ENCODE results near the gene TREX2. TPM values are rescaled to one million over a fixed set of nuclear protein-coding genes. Genes with fewer than 3 reads are reported as not detected.

Gene TREX2
- total and polyA plus RNA-seq, 10 of the 15 experiments (the other 5 are each of a cell fraction or from before 2014, with no cell fraction given): 0.09 to 0.97 (median 0.60) TPM; not detected in 3

DNA sequence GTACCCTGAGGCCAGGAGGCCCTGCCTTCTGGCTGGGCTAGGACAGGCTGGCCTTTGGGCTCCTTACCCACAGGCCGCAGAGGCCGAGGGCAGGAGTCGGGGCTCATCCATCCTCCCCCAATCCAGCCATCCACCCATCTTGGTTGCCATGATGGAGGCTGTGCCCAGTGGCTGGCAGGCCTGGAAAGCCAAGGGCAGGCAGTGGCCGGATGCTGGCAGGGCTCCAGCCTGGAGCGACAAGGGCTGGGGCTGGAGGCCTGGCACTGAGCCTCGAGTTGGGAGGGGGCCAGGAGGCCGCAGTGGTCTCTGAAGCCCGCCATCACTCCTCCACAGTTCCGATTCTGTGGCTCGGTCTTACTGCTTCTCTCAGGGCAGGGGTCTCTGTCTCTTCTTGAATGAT is 40.3 kb upstream of the TREX2 start:
- Histone ChIP-seq H3K79me2 (ENCODE audit: control insufficient read depth, insufficient read depth, low read length) (no peaks in the 10 kb centered on the region), H3K4me3 (no peak overlapping the region), H2AFZ (ENCODE audit: control insufficient read depth, low read depth, low read length) (no peak overlapping the region), H3K27me3 (replicated peaks in 1 of 2; ENCODE audit: control insufficient read depth in 2 of 2, insufficient read depth in 2 of 2, low read length in 1 of 2) (no peaks in the 10 kb centered on the region), H3K36me3 (ENCODE audit: control insufficient read depth in 2 of 2, insufficient read depth in 2 of 2, low read length in 1 of 2) (no peaks in the 10 kb centered on the region), H4K20me1 (ENCODE audit: control insufficient read depth, insufficient read depth) (no peaks in the 10 kb centered on the region), H3K9ac (ENCODE audit: control insufficient read depth, insufficient read depth, low read length) (no peak overlapping the region), H3K27ac (ENCODE audit: control insufficient read depth, insufficient read depth) (no peak overlapping the region), H3K9me3 (replicated peaks; ENCODE audit: control insufficient read depth, insufficient read depth, low read length) (no peaks in the 10 kb centered on the region), H3K4me2 (ENCODE audit: control insufficient read depth, insufficient read depth) (no peak overlapping the region), H3K4me1 (ENCODE audit: control insufficient read depth, insufficient read depth, low read length) (no peaks in the 10 kb centered on the region)
- ChIA-PET POLR2A (no interaction called here), SMC1A (ENCODE audit: uncharacterized antibody, unreplicated experiment) (no interaction called here), CTCF (no interaction called here), RAD21 (ENCODE audit: unreplicated experiment) (no interaction called here)
- WGBS (ENCODE audit: insufficient coverage, insufficient replicate concordance, low lambda C conversion rate, missing lambda C conversion rate): 32% methylated on average over 10 of the region's 10 CpGs
- intact Hi-C loops (cut with micrococcal nuclease; ENCODE audit: unreplicated experiment) (no loop called here), in situ Hi-C loops (cut with MboI) (no loop called here)
- no peak for ATAC-seq
- no TSS peak for BruUV-seq (replicated peaks)
- no peak for FAIRE-seq
- DNase-seq (ENCODE audit: low read depth, low spot score): no peak
- TF ChIP-seq, protein P1, sequence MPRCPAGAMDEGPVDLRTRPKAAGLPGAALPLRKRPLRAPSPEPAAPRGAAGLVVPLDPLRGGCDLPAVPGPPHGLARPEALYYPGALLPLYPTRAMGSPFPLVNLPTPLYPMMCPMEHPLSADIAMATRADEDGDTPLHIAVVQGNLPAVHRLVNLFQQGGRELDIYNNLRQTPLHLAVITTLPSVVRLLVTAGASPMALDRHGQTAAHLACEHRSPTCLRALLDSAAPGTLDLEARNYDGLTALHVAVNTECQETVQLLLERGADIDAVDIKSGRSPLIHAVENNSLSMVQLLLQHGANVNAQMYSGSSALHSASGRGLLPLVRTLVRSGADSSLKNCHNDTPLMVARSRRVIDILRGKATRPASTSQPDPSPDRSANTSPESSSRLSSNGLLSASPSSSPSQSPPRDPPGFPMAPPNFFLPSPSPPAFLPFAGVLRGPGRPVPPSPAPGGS (IDR thresholded peaks at IDR 0.05; ENCODE audit: borderline replicate concordance, insufficient read depth, low read depth, low read length, poor library complexity, severe bottlenecking): no peak
- TF ChIP-seq CHD2 (IDR thresholded peaks at IDR 0.05; ENCODE audit: borderline replicate concordance, low read depth, low read length) (no peak), CBX3 (IDR thresholded peaks at IDR 0.05; ENCODE audit: borderline replicate concordance, low read depth) (no peak), ETV6 (conservative IDR thresholded peaks at IDR 0.05 in 1 of 2, IDR thresholded peaks at IDR 0.05 in 1 of 2; ENCODE audit: borderline replicate concordance in 1 of 2, low read depth in 1 of 2) (no peak), MYC (IDR thresholded peaks at IDR 0.05; ENCODE audit: insufficient read depth, insufficient read length, insufficient replicate concordance, low read length, severe bottlenecking) (no peak), BACH1 (IDR thresholded peaks at IDR 0.05; ENCODE audit: borderline replicate concordance) (no peak), CBX5 (IDR thresholded peaks at IDR 0.05; ENCODE audit: low read depth) (no peak), TAF1 (IDR thresholded peaks at IDR 0.05; ENCODE audit: borderline replicate concordance, low read depth, low read length) (no peak), TCF3 (IDR thresholded peaks at IDR 0.05; ENCODE audit: borderline replicate concordance, insufficient read depth, low read depth, low read length) (no peak), STAT3 (IDR thresholded peaks at IDR 0.05; ENCODE audit: low read depth, low read length) (no peak), ZBED1 (IDR thresholded peaks at IDR 0.05; ENCODE audit: borderline replicate concordance) (no peak), POLR2A (IDR thresholded peaks at IDR 0.05; ENCODE audit: low read depth, low read length) (no peak), SREBF1 (IDR thresholded peaks at IDR 0.05; ENCODE audit: low read length) (no peak)
- TF ChIP-seq, protein P2, sequence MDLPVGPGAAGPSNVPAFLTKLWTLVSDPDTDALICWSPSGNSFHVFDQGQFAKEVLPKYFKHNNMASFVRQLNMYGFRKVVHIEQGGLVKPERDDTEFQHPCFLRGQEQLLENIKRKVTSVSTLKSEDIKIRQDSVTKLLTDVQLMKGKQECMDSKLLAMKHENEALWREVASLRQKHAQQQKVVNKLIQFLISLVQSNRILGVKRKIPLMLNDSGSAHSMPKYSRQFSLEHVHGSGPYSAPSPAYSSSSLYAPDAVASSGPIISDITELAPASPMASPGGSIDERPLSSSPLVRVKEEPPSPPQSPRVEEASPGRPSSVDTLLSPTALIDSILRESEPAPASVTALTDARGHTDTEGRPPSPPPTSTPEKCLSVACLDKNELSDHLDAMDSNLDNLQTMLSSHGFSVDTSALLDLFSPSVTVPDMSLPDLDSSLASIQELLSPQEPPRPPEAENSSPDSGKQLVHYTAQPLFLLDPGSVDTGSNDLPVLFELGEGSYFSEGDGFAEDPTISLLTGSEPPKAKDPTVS (IDR thresholded peaks at IDR 0.05; ENCODE audit: low read depth, low read length): no peak
- TF ChIP-seq, protein P3, sequence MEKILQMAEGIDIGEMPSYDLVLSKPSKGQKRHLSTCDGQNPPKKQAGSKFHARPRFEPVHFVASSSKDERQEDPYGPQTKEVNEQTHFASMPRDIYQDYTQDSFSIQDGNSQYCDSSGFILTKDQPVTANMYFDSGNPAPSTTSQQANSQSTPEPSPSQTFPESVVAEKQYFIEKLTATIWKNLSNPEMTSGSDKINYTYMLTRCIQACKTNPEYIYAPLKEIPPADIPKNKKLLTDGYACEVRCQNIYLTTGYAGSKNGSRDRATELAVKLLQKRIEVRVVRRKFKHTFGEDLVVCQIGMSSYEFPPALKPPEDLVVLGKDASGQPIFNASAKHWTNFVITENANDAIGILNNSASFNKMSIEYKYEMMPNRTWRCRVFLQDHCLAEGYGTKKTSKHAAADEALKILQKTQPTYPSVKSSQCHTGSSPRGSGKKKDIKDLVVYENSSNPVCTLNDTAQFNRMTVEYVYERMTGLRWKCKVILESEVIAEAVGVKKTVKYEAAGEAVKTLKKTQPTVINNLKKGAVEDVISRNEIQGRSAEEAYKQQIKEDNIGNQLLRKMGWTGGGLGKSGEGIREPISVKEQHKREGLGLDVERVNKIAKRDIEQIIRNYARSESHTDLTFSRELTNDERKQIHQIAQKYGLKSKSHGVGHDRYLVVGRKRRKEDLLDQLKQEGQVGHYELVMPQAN (conservative IDR thresholded peaks at IDR 0.05): no peak
- TF ChIP-seq, protein P4, sequence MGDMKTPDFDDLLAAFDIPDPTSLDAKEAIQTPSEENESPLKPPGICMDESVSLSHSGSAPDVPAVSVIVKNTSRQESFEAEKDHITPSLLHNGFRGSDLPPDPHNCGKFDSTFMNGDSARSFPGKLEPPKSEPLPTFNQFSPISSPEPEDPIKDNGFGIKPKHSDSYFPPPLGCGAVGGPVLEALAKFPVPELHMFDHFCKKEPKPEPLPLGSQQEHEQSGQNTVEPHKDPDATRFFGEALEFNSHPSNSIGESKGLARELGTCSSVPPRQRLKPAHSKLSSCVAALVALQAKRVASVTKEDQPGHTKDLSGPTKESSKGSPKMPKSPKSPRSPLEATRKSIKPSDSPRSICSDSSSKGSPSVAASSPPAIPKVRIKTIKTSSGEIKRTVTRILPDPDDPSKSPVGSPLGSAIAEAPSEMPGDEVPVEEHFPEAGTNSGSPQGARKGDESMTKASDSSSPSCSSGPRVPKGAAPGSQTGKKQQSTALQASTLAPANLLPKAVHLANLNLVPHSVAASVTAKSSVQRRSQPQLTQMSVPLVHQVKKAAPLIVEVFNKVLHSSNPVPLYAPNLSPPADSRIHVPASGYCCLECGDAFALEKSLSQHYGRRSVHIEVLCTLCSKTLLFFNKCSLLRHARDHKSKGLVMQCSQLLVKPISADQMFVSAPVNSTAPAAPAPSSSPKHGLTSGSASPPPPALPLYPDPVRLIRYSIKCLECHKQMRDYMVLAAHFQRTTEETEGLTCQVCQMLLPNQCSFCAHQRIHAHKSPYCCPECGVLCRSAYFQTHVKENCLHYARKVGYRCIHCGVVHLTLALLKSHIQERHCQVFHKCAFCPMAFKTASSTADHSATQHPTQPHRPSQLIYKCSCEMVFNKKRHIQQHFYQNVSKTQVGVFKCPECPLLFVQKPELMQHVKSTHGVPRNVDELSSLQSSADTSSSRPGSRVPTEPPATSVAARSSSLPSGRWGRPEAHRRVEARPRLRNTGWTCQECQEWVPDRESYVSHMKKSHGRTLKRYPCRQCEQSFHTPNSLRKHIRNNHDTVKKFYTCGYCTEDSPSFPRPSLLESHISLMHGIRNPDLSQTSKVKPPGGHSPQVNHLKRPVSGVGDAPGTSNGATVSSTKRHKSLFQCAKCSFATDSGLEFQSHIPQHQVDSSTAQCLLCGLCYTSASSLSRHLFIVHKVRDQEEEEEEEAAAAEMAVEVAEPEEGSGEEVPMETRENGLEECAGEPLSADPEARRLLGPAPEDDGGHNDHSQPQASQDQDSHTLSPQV (IDR thresholded peaks at IDR 0.05): no peak
